HCT116 (cell line): ENCODE data around the gene TNFAIP8. TPM values are rescaled to one million over a fixed set of nuclear protein-coding genes. Genes with fewer than 3 reads are reported as not detected.

Experiments
- ATAC-seq: fragments of 200-7000 bp; cut with Tn5 transposase; 2 replicates; pipeline ENCODE4 v1.9.1; 2020; ENCODE audit warnings: mild to moderate bottlenecking, moderate library complexity
- BruUV-seq: library from RNA; stranded (reverse); fragments of 400-500 nt; replicated peaks from 2 replicates; lab custom pipeline; 2021; lab: Mats Ljungman, UMichigan
- CTCF ChIA-PET: fragments of 300-600 bp; sonication (Branson Sonifier 250); formaldehyde crosslinking; loops from one replicate; lab custom pipeline; 2021; ENCODE audit warnings: antibody characterized with exemption; lab: Charles Lee
- POLR2A ChIA-PET: fragments of 300-600, 350-600 bp; sonication (Branson Sonifier 250); formaldehyde crosslinking; loops from one replicate; lab custom pipeline; 2021; ENCODE audit warnings: antibody characterized with exemption; lab: Charles Lee
- RAD21 ChIA-PET, 2 experiments: fragments of 300-600 bp; sonication (Branson Sonifier 250); formaldehyde crosslinking; loops; one replicate each; lab custom pipeline; 2023; ENCODE audit warnings: low total read pairs in 2 of 2; ENCODE audit not compliant: uncharacterized antibody in 2 of 2, unreplicated experiment in 2 of 2, low non-redundant PET in 1 of 2; lab: Charles Lee
- DNase-seq: peaks from one replicate; pipeline ENCODE4 v3.0.0-alpha.2; 2010; ENCODE audit warnings: low read depth, low spot score
- H2AFZ ChIP-seq: fragments of 200-600 bp; shearing (Covaris generic), sonication (generic); 2 replicates; pipeline ENCODE4 v1.6.1; 2017; ENCODE audit warnings: low read depth, mixed run types, mixed read lengths, antibody characterized with exemption, low read length; ENCODE audit not compliant: poor library complexity, severe bottlenecking
- H3K27ac ChIP-seq: 2 replicates; pipeline ENCODE4 v1.5.1; 2012; ENCODE audit warnings: low read depth, low read length
- H3K27me3 ChIP-seq: fragments of 200-600 bp; sonication (generic); 2 replicates; pipeline ENCODE4 v1.6.1; 2016; ENCODE audit warnings: mixed run types, low read length, mixed read lengths; ENCODE audit not compliant: insufficient read depth
- H3K36me3 ChIP-seq, 2 experiments: fragments of 200-500 bp in 1 of 2; fragments of 200-600 bp in 1 of 2; sonication (Bioruptor generic) in 1 of 2; sonication (generic) in 1 of 2; 2 replicates each; pipeline versions ENCODE4 v1.5.1 to v1.6.1; 2014 to 2016; ENCODE audit warnings: low read length in 2 of 2, inconsistent platforms in 1 of 2, mixed read lengths in 1 of 2, mixed run types in 1 of 2; ENCODE audit not compliant: insufficient read depth in 2 of 2, control insufficient read depth in 1 of 2
- H3K4me1 ChIP-seq, 2 experiments: fragments of 200-600 bp in 1 of 2; sonication (generic) in 1 of 2; 2 replicates each; pipeline versions ENCODE4 v1.5.1 to v1.6.1; 2012 to 2017; ENCODE audit warnings: low read length in 2 of 2, inconsistent platforms in 1 of 2, mild to moderate bottlenecking in 1 of 2, mixed read lengths in 1 of 2, mixed run types in 1 of 2, moderate library complexity in 1 of 2; ENCODE audit not compliant: insufficient read depth in 2 of 2, control insufficient read depth in 1 of 2
- H3K4me2 ChIP-seq: fragments of 200-600 bp; sonication (generic); 2 replicates; pipeline ENCODE4 v1.6.1; 2017; ENCODE audit warnings: mixed run types, low read length, mixed read lengths
- H3K4me3 ChIP-seq, 2 experiments: fragments of 200-600 bp in 1 of 2; sonication (generic) in 1 of 2; replicated peaks in 1 of 2; 2 replicates each; pipeline ENCODE4 v1.5.1; 2011 to 2016; ENCODE audit warnings: low read length in 2 of 2, control low read depth in 1 of 2, low read depth in 1 of 2, mild to moderate bottlenecking in 1 of 2, mixed read lengths in 1 of 2, mixed run types in 1 of 2
- H3K79me2 ChIP-seq: fragments of 200-600 bp; sonication (generic); 2 replicates; pipeline ENCODE4 v1.6.1; 2017; ENCODE audit warnings: mild to moderate bottlenecking, mixed run types, low read length, moderate library complexity, mixed read lengths; ENCODE audit not compliant: insufficient read depth
- H3K9ac ChIP-seq: fragments of 200-600 bp; sonication (generic); 2 replicates; pipeline ENCODE4 v1.6.1; 2016; ENCODE audit warnings: low read length, mixed read lengths
- H3K9me2 ChIP-seq: fragments of 200-600 bp; sonication (generic), shearing (Covaris generic); 2 replicates; pipeline ENCODE4 v1.6.1; 2017; ENCODE audit warnings: mixed run types, mild to moderate bottlenecking, moderate library complexity; ENCODE audit not compliant: insufficient read depth
- H3K9me3 ChIP-seq, 2 experiments: fragments of 200-500 bp in 1 of 2; fragments of 200-600 bp in 1 of 2; sonication (Bioruptor generic) in 1 of 2; sonication (generic) in 1 of 2; 2 replicates each; pipeline ENCODE4 v1.6.1; 2014 to 2017; ENCODE audit warnings: low read length in 2 of 2, mixed read lengths in 2 of 2, inconsistent platforms in 1 of 2, low read depth in 1 of 2, mild to moderate bottlenecking in 1 of 2, mixed run types in 1 of 2, moderate library complexity in 1 of 2; ENCODE audit not compliant: control insufficient read depth in 1 of 2, insufficient read depth in 1 of 2
- H4K20me1 ChIP-seq: fragments of 200-600 bp; sonication (generic), shearing (Covaris generic); 2 replicates; pipeline ENCODE4 v1.6.1; 2017; ENCODE audit warnings: mixed run types, mild to moderate bottlenecking, moderate library complexity; ENCODE audit not compliant: insufficient read depth
- ATF3 ChIP-seq: IDR thresholded peaks from 2 replicates; pipeline ENCODE4 v1.6.1; 2012
- CBX3 ChIP-seq: IDR thresholded peaks from 2 replicates; pipeline ENCODE4 v1.6.1; 2012; ENCODE audit warnings: low read depth
- CEBPB ChIP-seq: IDR thresholded peaks from 2 replicates; pipeline ENCODE4 v1.6.1; 2012; ENCODE audit warnings: low read depth
- CTCF ChIP-seq, 3 experiments: fragments of 200-600 bp in 1 of 3; sonication (generic) in 1 of 3; IDR thresholded peaks in 2 of 3; conservative IDR thresholded peaks in 1 of 3; 2 replicates each; pipeline ENCODE4 v1.5.1; 2012 to 2017; ENCODE audit warnings: low read depth in 2 of 3, low read length in 2 of 3, antibody characterized with exemption in 1 of 3, borderline replicate concordance in 1 of 3, control low read depth in 1 of 3, mild to moderate bottlenecking in 1 of 3, mixed read lengths in 1 of 3, mixed run types in 1 of 3, moderate library complexity in 1 of 3; ENCODE audit not compliant: insufficient read depth in 1 of 3
- EZH2 ChIP-seq: fragments of 200-600 bp; sonication (generic); IDR thresholded peaks from 2 replicates; pipeline ENCODE4 v1.6.1; 2017; ENCODE audit warnings: antibody characterized with exemption, mixed run types
- FOSL1 ChIP-seq: IDR thresholded peaks from 2 replicates; pipeline ENCODE4 v1.6.1; 2012; ENCODE audit warnings: low read depth
- JUND ChIP-seq: IDR thresholded peaks from 2 replicates; pipeline ENCODE4 v1.6.1; 2012
- POLR2AphosphoS5 ChIP-seq: IDR thresholded peaks from 2 replicates; pipeline ENCODE4 v1.6.1; 2011; ENCODE audit warnings: mild to moderate bottlenecking, low read depth, low read length, moderate library complexity
- RAD21 ChIP-seq: IDR thresholded peaks from 2 replicates; pipeline ENCODE4 v1.6.1; 2012; ENCODE audit warnings: low read depth, mild to moderate bottlenecking
- REST ChIP-seq: IDR thresholded peaks from 2 replicates; pipeline ENCODE4 v1.6.1; 2012; ENCODE audit warnings: low read depth
- SIN3A ChIP-seq: IDR thresholded peaks from 2 replicates; pipeline ENCODE4 v1.6.1; 2012; ENCODE audit warnings: low read depth
- TCF7L2 ChIP-seq: IDR thresholded peaks from 2 replicates; pipeline ENCODE4 v1.7.0; 2011; ENCODE audit warnings: borderline replicate concordance, inconsistent platforms; ENCODE audit not compliant: insufficient read depth, insufficient read length; ENCODE audit errors: extremely low read depth
- ZBTB33 ChIP-seq: IDR thresholded peaks from 2 replicates; pipeline ENCODE4 v1.6.1; 2011; ENCODE audit warnings: mild to moderate bottlenecking, low read length, moderate library complexity; ENCODE audit not compliant: insufficient replicate concordance; ENCODE audit errors: extremely low read depth
- intact Hi-C: fragments of 100-400 bp; cut with micrococcal nuclease; formaldehyde crosslinking; loops from 2 replicates; pipeline ENCODE4 v1.10.0; 2022
- total RNA-seq: library from RNA; stranded (reverse); gene quantifications from one replicate; pipeline ENCODE4 v1.2.1, GENCODE V29; 2021; ENCODE audit not compliant: unreplicated experiment

Gene TNFAIP8
- total RNA-seq, 1 experiment from 2014 or later, result 18.4 TPM

- Histone ChIP-seq H3K9me3 (no peaks in the 10 kb centered on the region), H4K20me1 (no peaks in the 10 kb centered on the region), H3K36me3 (no peaks in the 10 kb centered on the region), H3K9me2 (no peaks in the 10 kb centered on the region), H3K4me1 (peaks cover 34 to 50% of the 10 kb centered on the region in 2 experiments), H3K27ac (no peak overlapping the region), H3K4me3 (no peak overlapping the region), H3K4me2 (no peak overlapping the region), H3K9ac (no peak overlapping the region), H3K27me3 (no peaks in the 10 kb centered on the region), H2AFZ (no peak overlapping the region), H3K79me2 (no peaks in the 10 kb centered on the region)
- TF ChIP-seq EZH2, result no peak
- TF ChIP-seq POLR2AphosphoS5, result no peak
- no peak for TF ChIP-seq CTCF (IDR thresholded peaks at IDR 0.05 in 2 of 3, conservative IDR thresholded peaks at IDR 0.05 in 1 of 3; ENCODE audit: borderline replicate concordance in 1 of 3, insufficient read depth in 1 of 3, low read depth in 2 of 3, low read length in 2 of 3)
- TF ChIP-seq JUND, result no peak
- no peak for TF ChIP-seq CBX3
- TF ChIP-seq ZBTB33, result no peak
- TF ChIP-seq TCF7L2, result no peak
- TF ChIP-seq FOSL1, result no peak
- TF ChIP-seq RAD21, result no peak
- TF ChIP-seq SIN3A, result no peak
- no peak for TF ChIP-seq REST
- no peak for TF ChIP-seq CEBPB
- TF ChIP-seq ATF3, result no peak
- intact Hi-C loops, result loop anchor here (5.0 kb wide), 1 partner anchor 93 kb away; no protein-coding TSS in a partner anchor
- ChIA-PET RAD21 (no interaction called here), POLR2A (no interaction called here), CTCF (no interaction called here)
- DNase-seq (no peak), ATAC-seq (no peak)
- no TSS peak for BruUV-seq
These were observed 36.4 kb upstream of the TNFAIP8 start for GRCh38 chr5:119319401-119319800.
